ENCODE results near the gene ADRA2C.
"Not testable (repeated sequence)": the region's sequence is repeated elsewhere in the genome, so short reads cannot be mapped to it uniquely, and the experiment has no call there.

The ADRA2C gene

DNA sequence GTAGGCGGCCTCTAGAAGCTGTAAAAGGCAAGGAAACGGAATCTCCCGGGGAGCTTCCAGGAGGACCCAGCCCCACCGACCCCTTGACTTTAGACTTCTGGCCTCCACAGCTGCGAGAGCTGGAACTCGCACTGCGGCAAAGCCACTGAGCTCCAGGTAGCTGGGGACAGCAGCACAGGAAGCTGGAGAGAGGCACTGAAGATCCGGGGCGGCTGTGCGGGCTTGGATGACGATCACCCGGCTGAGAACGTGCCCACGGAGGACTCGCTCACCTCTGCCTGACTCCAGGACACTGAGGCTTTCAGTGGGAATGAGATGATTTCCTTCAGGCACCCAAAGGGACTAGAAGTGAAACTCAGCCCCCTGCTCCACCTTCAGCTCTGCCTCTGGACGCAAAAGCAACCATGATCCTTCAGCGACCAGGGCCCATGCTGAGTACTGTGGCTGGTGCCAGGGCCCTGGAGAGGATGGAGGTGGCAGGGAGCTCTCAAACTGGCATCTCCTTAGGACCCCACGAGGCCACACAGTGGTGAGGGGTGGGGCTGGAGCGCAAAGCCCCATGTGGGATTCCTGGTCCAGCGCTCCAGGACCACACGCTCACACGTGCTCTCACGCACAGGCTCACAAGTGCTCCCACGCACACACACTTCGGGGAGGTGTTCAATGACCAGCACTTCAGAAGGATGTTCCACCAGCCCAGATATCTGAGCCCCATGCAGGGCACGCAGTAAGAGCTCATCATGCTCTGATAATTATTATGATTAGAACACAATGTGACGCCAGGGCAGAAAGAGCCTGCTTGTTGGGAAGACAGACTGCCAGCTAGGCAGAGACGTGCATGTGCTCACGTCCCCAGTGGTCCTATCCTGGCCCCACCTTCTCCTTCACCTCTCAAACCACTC is 47.2 kb downstream of the ADRA2C start:
- DNase-seq (ENCODE audit: low spot score), result no peak

DNA sequence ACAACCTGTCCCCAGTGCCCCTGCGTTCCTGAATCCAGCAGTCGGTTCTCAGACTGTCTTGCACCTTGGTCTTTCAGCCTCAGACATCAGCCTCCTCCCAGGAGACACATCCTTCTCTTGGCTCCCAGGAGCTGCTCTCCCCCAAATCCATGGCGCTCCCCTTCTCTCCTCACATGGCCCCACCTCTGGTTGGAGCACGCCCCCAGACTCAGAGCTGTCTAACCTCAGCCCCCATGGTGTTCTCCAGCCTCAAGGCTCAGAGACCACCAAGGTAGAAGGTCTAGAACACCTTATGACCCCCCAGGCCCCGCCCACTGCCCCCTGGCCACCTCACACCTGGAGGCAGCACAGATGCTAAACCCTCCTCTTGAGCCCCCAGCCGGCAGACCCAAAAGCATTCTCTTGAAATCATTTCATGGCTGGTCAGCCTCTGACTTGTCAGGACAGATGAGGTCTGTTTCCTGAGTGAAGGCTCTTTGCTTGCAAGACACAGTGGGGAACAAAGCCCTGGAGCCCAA is 47.9 kb downstream of the ADRA2C start:
- no peak for DNase-seq (ENCODE audit: low spot score)

DNA sequence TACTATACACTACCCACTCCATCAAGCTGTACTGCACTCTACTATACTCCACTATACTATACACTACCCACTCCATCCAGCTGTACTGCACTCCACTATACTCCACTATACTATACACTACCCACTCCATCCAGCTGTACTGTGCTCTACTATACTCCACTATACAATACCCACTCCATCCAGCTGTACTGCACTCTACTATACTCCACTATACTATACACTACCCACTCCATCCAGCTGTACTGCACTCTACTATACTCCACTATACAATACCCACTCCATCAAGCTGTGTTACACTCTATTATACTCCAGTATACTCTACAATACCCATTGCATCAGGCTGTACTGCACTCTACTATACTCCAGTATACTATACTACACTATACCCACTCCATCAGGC is 48.7 kb downstream of the ADRA2C start:
- DNase-seq (ENCODE audit: low spot score), result not testable (repeated sequence)

DNA sequence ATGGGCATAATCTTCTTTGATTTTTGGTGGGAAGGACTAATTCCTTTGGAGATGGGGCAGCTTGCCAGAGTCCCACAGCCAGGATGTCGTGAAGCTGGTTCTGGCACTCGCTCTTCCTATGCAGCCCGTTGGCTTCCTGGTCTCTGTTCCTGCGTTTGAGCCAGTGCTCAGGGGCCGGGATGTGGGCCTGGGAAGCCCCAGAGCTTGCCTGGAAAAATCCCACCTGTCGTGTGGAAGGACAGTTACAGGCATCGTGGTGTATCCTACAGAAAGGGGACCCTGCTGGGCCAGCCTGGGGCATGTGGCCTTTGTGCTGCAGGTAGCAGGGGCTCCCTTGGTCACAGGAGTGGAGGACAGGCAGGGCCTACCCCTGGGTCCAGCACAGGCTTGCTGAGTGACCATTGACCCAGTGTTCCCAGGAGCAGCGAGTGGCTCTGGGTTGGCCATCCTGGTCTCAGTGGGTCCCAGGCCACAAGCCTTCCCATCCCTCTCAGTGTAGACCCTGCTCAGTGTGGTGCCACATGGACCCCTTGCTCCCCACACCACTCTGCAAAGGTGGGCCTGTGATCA is 50.2 kb downstream of the ADRA2C start:
- DNase-seq (ENCODE audit: low spot score), result no peak

DNA sequence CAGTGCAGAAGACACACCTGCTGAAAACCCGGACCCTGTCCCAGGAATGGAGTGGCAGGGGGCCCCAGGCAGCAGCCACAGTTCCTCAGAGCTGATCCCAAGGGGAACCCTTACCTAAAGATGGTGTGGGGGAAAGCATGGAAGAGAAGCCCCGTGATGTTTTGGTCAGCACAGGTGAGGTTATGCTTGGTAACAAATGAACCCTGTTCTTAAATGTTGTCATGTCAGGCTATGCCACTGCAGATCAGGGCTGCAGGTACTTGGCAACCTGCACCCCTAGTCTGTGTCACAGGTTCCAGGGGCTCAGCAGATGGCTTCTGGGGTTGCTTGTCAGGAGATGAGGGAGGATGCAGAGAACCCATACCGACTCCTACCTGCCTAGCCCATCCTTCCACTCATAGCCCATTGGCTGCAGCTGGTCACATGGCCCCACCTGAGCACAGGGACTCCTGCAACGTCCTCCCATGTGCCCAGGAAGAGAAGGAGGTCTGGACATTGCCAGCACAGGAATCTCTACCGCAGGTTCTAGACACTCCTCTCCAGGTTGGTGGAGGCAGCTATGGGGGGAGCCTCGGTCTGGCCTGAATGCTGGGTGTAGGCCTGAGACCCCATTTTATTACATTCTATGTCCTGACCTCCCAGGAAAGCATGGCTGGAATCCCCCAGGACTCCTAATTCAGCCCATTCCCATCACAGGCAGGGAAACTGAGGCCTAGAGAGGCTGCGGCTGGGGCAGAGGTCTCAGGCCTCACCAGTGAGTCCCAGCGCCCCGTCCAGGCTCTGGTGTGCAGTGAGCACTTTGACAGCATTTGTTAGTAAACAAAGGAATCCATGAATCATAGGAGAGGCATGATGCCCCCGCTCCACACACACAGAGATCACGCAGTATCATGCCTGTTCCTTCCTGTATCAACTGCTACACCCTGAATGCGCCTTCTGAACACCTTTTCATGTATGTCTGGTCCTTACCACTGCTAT is 51.1 kb downstream of the ADRA2C start:
- DNase-seq (ENCODE audit: low spot score), result no peak

All from hematopoietic multipotent progenitor cell treated with erythropoietin and hydrocortisone succinate and interleukin-3 and kit ligand, for 17 days (in vitro differentiated cells).